Liver (tissue), 9 donors: ENCODE data around the gene APBA1. TPM values are rescaled to one million over a fixed set of nuclear protein-coding genes. Genes with fewer than 3 reads are reported as not detected.

Experiments used
- DNase-seq: peaks from one replicate; pipeline ENCODE4 v3.0.0-alpha.2; 2017; ENCODE audit warnings: low spot score
- H3K27ac ChIP-seq, 2 donors: one replicate each; pipeline ENCODE4 v1.7.0; 2013; ENCODE audit warnings: inconsistent platforms in 2 of 2, low read length in 2 of 2, control low read depth in 1 of 2, low read depth in 1 of 2, mild to moderate bottlenecking in 1 of 2
- H3K27me3 ChIP-seq, 4 donors: one replicate each; pipeline versions ENCODE4 v1.6.1 to v1.7.0; 2013; ENCODE audit warnings: low read length in 3 of 4, inconsistent platforms in 1 of 4, mild to moderate bottlenecking in 1 of 4, moderate library complexity in 1 of 4; ENCODE audit not compliant: control insufficient read depth in 4 of 4, insufficient read depth in 4 of 4
- H3K36me3 ChIP-seq, 4 donors: one replicate each; pipeline versions ENCODE4 v1.6.1 to v1.7.0; 2013; ENCODE audit warnings: low read length in 3 of 4, mild to moderate bottlenecking in 3 of 4, low read depth in 1 of 4, moderate library complexity in 1 of 4; ENCODE audit not compliant: control insufficient read depth in 4 of 4, insufficient read depth in 3 of 4
- H3K4me1 ChIP-seq, 4 donors: one replicate each; pipeline versions ENCODE4 v1.6.1 to v1.7.0; 2013; ENCODE audit warnings: low read length in 3 of 4, mild to moderate bottlenecking in 3 of 4, moderate library complexity in 1 of 4; ENCODE audit not compliant: control insufficient read depth in 4 of 4, insufficient read depth in 4 of 4
- H3K4me3 ChIP-seq, 3 donors: one replicate each; pipeline versions ENCODE4 v1.6.1 to v1.7.0; 2013; ENCODE audit warnings: low read length in 3 of 3, control low read depth in 1 of 3, low read depth in 1 of 3, mild to moderate bottlenecking in 1 of 3
- H3K9ac ChIP-seq, 2 donors: one replicate each; pipeline ENCODE4 v1.7.0; 2013; ENCODE audit warnings: low read length in 2 of 2, mild to moderate bottlenecking in 2 of 2, moderate library complexity in 2 of 2, control low read depth in 1 of 2, low read depth in 1 of 2
- H3K9me3 ChIP-seq, 4 donors: one replicate each; pipeline versions ENCODE4 v1.6.1 to v1.7.0; 2013; ENCODE audit warnings: low read length in 3 of 4; ENCODE audit not compliant: control insufficient read depth in 4 of 4
- EGR1 ChIP-seq, 2 donors: IDR thresholded peaks; 2 replicates each; pipeline ENCODE4 v1.6.1; 2016 to 2018; ENCODE audit warnings: antibody characterized with exemption in 2 of 2, low read depth in 2 of 2
- FOXA1 ChIP-seq: IDR thresholded peaks from 2 replicates; pipeline ENCODE4 v1.6.1; 2016; ENCODE audit warnings: antibody characterized with exemption
- FOXA2 ChIP-seq: IDR thresholded peaks from 2 replicates; pipeline ENCODE4 v1.6.1; 2016; ENCODE audit warnings: antibody characterized with exemption
- GABPA ChIP-seq, 2 donors: IDR thresholded peaks in 1 of 2; conservative IDR thresholded peaks in 1 of 2; 2 replicates each; pipeline ENCODE4 v1.6.1; 2016; ENCODE audit warnings: antibody characterized with exemption in 2 of 2, mild to moderate bottlenecking in 1 of 2, moderate library complexity in 1 of 2
- HNF4A ChIP-seq, 2 donors: conservative IDR thresholded peaks; 2 replicates each; pipeline ENCODE4 v1.6.1; 2016; ENCODE audit warnings: antibody characterized with exemption in 2 of 2, mild to moderate bottlenecking in 2 of 2
- NR2F2 ChIP-seq: IDR thresholded peaks from 2 replicates; pipeline ENCODE4 v1.6.1; 2016; ENCODE audit warnings: antibody characterized with exemption
- RAD21 ChIP-seq, 2 donors: IDR thresholded peaks; 2 replicates each; pipeline ENCODE4 v1.6.1; 2016; ENCODE audit warnings: antibody characterized with exemption in 2 of 2, mild to moderate bottlenecking in 2 of 2
- RXRA ChIP-seq, 2 donors: IDR thresholded peaks; 2 replicates each; pipeline ENCODE4 v1.6.1; 2017 to 2018; ENCODE audit warnings: antibody characterized with exemption in 2 of 2, mild to moderate bottlenecking in 1 of 2
- SP1 ChIP-seq: IDR thresholded peaks from 2 replicates; pipeline ENCODE4 v1.6.1; 2018; ENCODE audit warnings: antibody characterized with exemption, mild to moderate bottlenecking
- TAF1 ChIP-seq: conservative IDR thresholded peaks from 2 replicates; pipeline ENCODE4 v1.6.1; 2016; ENCODE audit warnings: antibody characterized with exemption, mild to moderate bottlenecking
- YY1 ChIP-seq: IDR thresholded peaks from 2 replicates; pipeline ENCODE4 v1.6.1; 2016; ENCODE audit warnings: antibody characterized with exemption, mild to moderate bottlenecking
- WGBS: extraction: QIAGEN DNeasy Blood & Tissue Kit; methylation state at CpG from one replicate; pipeline ENCODE4 v1.1.7; 2013; 5-methylcytosine and 5-hydroxymethylcytosine counted together
- polyA plus RNA-seq, 2 donors: library from polyadenylated mRNA; stranded (reverse) in 1 of 2; unstranded in 1 of 2; fragments of 200-250 nt in 1 of 2; fragments of >200 nt in 1 of 2; fragmentation: Nextera tagmentation in 1 of 2; extraction: Ambion mirVana in 1 of 2; gene quantifications; one replicate each; pipeline versions ENCODE4 v1.2.1 to v1.2.3, GENCODE V29; 2013 to 2015
- total RNA-seq, 2 donors: library from RNA; depleted of rRNA; stranded (reverse); fragments of >200 nt; gene quantifications; one replicate each; pipeline ENCODE4 v1.2.3, GENCODE V29; 2014
- TF ChIP-seq, protein P1 (sequence below): IDR thresholded peaks from 2 replicates; pipeline ENCODE4 v1.6.1; 2016; ENCODE audit warnings: antibody characterized with exemption
- TF ChIP-seq, protein P2 (sequence below): IDR thresholded peaks from 2 replicates; pipeline ENCODE4 v1.6.1; 2016; ENCODE audit warnings: antibody characterized with exemption
- TF ChIP-seq, protein P3 (sequence below): IDR thresholded peaks from 2 replicates; pipeline ENCODE4 v1.6.1; 2016; ENCODE audit warnings: antibody characterized with exemption
- TF ChIP-seq, protein P4 (sequence below): IDR thresholded peaks from 2 replicates; pipeline ENCODE4 v1.6.1; 2016; ENCODE audit warnings: antibody characterized with exemption, mild to moderate bottlenecking
- TF ChIP-seq, protein P5 (sequence below): fragments of 150-350 bp; IDR thresholded peaks from 2 replicates; pipeline ENCODE4 v1.5.1; 2017; ENCODE audit warnings: improper control_type of control experiment, low read depth, low read length; ENCODE audit not compliant: missing input control
- donor health status: healthy.
- donor health status: healthy.
- donor health status: healthy.
- donor health status: healthy.
- donor health status: healthy.

The APBA1 gene
- total and polyA plus RNA-seq, 4 donors: 2.8 to 19.0 (median 6.1) TPM

GRCh38 chr9:69647804-69648203 is 24.4 kb downstream of the APBA1 start (continued):
- TF ChIP-seq GABPA (IDR thresholded peaks at IDR 0.05 in 1 of 2, conservative IDR thresholded peaks at IDR 0.05 in 1 of 2): no peak
- TF ChIP-seq RXRA (IDR thresholded peaks at IDR 0.05): no peak
- TF ChIP-seq TAF1: no peak
- no peak for TF ChIP-seq SP1
- TF ChIP-seq HNF4A (conservative IDR thresholded peaks at IDR 0.05): no peak
- no peak for TF ChIP-seq YY1
- no peak for TF ChIP-seq FOXA1
- TF ChIP-seq, protein P1, sequence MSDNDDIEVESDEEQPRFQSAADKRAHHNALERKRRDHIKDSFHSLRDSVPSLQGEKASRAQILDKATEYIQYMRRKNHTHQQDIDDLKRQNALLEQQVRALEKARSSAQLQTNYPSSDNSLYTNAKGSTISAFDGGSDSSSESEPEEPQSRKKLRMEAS: no peak

DNA sequence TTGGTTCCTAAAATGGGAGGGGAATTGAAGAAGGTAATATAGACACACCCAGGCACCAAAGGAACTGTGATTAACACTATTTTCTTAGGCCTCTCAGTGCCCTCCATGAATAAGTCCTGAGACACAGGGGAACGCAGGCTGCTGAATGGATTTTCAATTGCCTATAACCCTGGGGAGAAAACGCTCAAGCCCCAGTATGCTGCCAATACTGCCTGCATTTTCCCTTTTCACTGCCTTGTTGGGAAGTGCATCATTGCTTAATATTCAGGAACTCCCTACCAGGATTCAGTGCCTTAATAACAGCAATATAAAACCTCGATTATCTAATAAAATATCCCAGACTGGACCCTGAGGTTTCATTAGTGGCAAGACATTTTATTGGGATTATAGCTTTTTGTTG is 25.4 kb downstream of the APBA1 start:
- Histone ChIP-seq H3K36me3 (no peaks in the 10 kb centered on the region), H3K9me3 (no peaks in the 10 kb centered on the region), H3K9ac (no peak overlapping the region), H3K27ac (no peak overlapping the region), H3K4me3 (no peak overlapping the region), H3K4me1 (peaks cover 2 to 37% (median 9%) of the 10 kb centered on the region in 4 donors), H3K27me3 (no peaks in the 10 kb centered on the region)
- no peak for DNase-seq
- 87% methylated on average over 3 of the region's 3 CpGs for WGBS
- TF ChIP-seq YY1 (no peak), NR2F2 (no peak), RAD21 (IDR thresholded peaks at IDR 0.05) (no peak), FOXA1 (no peak), FOXA2 (no peak), RXRA (IDR thresholded peaks at IDR 0.05) (no peak), HNF4A (conservative IDR thresholded peaks at IDR 0.05) (no peak), SP1 (no peak), EGR1 (IDR thresholded peaks at IDR 0.05; ENCODE audit: low read depth in 2 of 2) (no peak), GABPA (IDR thresholded peaks at IDR 0.05 in 1 of 2, conservative IDR thresholded peaks at IDR 0.05 in 1 of 2) (no peak)
- TF ChIP-seq, protein P2, sequence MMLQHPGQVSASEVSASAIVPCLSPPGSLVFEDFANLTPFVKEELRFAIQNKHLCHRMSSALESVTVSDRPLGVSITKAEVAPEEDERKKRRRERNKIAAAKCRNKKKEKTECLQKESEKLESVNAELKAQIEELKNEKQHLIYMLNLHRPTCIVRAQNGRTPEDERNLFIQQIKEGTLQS: no peak
- TF ChIP-seq, protein P1: no peak
- TF ChIP-seq, protein P3, sequence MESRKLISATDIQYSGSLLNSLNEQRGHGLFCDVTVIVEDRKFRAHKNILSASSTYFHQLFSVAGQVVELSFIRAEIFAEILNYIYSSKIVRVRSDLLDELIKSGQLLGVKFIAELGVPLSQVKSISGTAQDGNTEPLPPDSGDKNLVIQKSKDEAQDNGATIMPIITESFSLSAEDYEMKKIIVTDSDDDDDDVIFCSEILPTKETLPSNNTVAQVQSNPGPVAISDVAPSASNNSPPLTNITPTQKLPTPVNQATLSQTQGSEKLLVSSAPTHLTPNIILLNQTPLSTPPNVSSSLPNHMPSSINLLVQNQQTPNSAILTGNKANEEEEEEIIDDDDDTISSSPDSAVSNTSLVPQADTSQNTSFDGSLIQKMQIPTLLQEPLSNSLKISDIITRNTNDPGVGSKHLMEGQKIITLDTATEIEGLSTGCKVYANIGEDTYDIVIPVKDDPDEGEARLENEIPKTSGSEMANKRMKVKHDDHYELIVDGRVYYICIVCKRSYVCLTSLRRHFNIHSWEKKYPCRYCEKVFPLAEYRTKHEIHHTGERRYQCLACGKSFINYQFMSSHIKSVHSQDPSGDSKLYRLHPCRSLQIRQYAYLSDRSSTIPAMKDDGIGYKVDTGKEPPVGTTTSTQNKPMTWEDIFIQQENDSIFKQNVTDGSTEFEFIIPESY: no peak
- TF ChIP-seq, protein P4, sequence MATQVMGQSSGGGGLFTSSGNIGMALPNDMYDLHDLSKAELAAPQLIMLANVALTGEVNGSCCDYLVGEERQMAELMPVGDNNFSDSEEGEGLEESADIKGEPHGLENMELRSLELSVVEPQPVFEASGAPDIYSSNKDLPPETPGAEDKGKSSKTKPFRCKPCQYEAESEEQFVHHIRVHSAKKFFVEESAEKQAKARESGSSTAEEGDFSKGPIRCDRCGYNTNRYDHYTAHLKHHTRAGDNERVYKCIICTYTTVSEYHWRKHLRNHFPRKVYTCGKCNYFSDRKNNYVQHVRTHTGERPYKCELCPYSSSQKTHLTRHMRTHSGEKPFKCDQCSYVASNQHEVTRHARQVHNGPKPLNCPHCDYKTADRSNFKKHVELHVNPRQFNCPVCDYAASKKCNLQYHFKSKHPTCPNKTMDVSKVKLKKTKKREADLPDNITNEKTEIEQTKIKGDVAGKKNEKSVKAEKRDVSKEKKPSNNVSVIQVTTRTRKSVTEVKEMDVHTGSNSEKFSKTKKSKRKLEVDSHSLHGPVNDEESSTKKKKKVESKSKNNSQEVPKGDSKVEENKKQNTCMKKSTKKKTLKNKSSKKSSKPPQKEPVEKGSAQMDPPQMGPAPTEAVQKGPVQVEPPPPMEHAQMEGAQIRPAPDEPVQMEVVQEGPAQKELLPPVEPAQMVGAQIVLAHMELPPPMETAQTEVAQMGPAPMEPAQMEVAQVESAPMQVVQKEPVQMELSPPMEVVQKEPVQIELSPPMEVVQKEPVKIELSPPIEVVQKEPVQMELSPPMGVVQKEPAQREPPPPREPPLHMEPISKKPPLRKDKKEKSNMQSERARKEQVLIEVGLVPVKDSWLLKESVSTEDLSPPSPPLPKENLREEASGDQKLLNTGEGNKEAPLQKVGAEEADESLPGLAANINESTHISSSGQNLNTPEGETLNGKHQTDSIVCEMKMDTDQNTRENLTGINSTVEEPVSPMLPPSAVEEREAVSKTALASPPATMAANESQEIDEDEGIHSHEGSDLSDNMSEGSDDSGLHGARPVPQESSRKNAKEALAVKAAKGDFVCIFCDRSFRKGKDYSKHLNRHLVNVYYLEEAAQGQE: no peak
- TF ChIP-seq, protein P5, sequence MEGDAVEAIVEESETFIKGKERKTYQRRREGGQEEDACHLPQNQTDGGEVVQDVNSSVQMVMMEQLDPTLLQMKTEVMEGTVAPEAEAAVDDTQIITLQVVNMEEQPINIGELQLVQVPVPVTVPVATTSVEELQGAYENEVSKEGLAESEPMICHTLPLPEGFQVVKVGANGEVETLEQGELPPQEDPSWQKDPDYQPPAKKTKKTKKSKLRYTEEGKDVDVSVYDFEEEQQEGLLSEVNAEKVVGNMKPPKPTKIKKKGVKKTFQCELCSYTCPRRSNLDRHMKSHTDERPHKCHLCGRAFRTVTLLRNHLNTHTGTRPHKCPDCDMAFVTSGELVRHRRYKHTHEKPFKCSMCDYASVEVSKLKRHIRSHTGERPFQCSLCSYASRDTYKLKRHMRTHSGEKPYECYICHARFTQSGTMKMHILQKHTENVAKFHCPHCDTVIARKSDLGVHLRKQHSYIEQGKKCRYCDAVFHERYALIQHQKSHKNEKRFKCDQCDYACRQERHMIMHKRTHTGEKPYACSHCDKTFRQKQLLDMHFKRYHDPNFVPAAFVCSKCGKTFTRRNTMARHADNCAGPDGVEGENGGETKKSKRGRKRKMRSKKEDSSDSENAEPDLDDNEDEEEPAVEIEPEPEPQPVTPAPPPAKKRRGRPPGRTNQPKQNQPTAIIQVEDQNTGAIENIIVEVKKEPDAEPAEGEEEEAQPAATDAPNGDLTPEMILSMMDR: no peak
